ENCODE results near the gene RGSL1.

DNA sequence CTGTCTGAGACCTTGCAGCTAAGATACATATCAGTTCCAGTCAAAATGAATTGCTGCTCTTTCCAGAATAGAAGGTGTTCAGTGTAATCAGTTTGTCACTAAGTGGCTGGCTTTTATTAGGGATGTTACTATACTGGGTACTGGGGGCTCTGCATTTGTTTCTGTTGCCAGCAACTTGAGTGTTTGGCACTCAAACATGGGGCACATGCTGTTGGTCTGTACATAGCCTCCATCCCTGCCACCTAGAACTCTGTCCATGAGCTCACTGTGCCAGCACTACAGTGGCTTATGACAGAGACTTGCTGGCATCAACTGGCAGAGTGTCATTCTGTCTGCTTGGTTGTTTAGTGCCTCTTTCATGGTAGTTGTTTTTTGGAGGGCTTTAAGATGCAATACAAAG, 45.1 kb downstream of the RGSL1 start:
- TF ChIP-seq, protein P1, sequence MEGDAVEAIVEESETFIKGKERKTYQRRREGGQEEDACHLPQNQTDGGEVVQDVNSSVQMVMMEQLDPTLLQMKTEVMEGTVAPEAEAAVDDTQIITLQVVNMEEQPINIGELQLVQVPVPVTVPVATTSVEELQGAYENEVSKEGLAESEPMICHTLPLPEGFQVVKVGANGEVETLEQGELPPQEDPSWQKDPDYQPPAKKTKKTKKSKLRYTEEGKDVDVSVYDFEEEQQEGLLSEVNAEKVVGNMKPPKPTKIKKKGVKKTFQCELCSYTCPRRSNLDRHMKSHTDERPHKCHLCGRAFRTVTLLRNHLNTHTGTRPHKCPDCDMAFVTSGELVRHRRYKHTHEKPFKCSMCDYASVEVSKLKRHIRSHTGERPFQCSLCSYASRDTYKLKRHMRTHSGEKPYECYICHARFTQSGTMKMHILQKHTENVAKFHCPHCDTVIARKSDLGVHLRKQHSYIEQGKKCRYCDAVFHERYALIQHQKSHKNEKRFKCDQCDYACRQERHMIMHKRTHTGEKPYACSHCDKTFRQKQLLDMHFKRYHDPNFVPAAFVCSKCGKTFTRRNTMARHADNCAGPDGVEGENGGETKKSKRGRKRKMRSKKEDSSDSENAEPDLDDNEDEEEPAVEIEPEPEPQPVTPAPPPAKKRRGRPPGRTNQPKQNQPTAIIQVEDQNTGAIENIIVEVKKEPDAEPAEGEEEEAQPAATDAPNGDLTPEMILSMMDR (IDR thresholded peaks at IDR 0.05), result no peak
- no peak for TF ChIP-seq POLR2A (IDR thresholded peaks at IDR 0.05)
